ENCODE data around the gene LRP2. TPM values are rescaled to one million over a fixed set of nuclear protein-coding genes. Genes with fewer than 3 reads are reported as not detected.

LRP2 gene
- total and polyA plus RNA-seq, 2 of the 8 experiments (the other 6 are each of a cell fraction or from before 2014, with no cell fraction given): 2.0 to 2.9 TPM

DNA sequence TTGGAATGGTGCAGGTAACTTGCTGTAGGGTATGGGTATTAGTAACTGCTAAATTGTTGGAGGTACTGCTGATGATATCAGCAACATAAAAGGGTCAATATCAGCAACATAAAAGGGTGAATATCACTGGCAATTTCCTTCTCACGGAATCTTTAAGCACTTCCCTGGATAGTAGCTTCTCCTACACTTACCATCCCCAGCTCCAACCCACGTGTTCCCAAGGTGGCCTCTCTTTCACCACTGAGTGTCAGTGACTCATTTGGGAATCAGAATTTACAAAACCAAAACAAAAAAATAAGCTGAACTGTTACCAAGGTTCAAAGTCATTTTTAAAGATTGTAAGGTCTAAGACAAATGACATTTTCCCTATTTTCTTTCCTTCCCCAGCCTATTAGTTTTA, 70.8 kb downstream of the LRP2 start:
- H2BK20ac ChIP-seq (ENCODE audit: low read length): no peak overlapping the region
- H3K56ac ChIP-seq (replicated peaks; ENCODE audit: insufficient read length, low read depth, low read length): no peak overlapping the region
- no peaks in the 10 kb centered on the region for H4K20me1 ChIP-seq (replicated peaks in 1 of 2; ENCODE audit: control insufficient read depth in 1 of 2, insufficient read depth in 2 of 2, low read length in 2 of 2)
- no peaks in the 10 kb centered on the region for H3K9me3 ChIP-seq (ENCODE audit: insufficient read depth in 2 of 2, low read depth in 1 of 2, low read length in 1 of 2)
- no peak overlapping the region for H3K14ac ChIP-seq (ENCODE audit: insufficient read length)
- H3K4me3 ChIP-seq (ENCODE audit: extremely low read depth in 1 of 4, insufficient read depth in 2 of 4, low read depth in 3 of 4, low read length in 4 of 4): no peak overlapping the region
- DNase-seq (ENCODE audit: low read depth in 1 of 2, low spot score in 2 of 2) (no peak), FAIRE-seq (peak; percentile 70)
- ChIA-PET CTCF (ENCODE audit: partially characterized antibody) (no interaction called here), POLR2A (ENCODE audit: partially characterized antibody) (no interaction called here)
- H2AFZ ChIP-seq (ENCODE audit: low read length): no peak overlapping the region
- H3K27ac ChIP-seq (ENCODE audit: low read depth, low read length): no peak overlapping the region
- H3K36me3 ChIP-seq (ENCODE audit: control insufficient read depth in 2 of 4, insufficient read depth in 4 of 4, low read length in 3 of 4): peaks cover 0 to 3% (median 0%) of the 10 kb centered on the region in 4 experiments; a peak in 2 of 8 replicates
- H2AK5ac ChIP-seq (ENCODE audit: low read depth, low read length): no peak overlapping the region
- no peak overlapping the region for H3K4me2 ChIP-seq (ENCODE audit: insufficient read depth in 1 of 2, low read depth in 2 of 2, low read length in 2 of 2)
- no peaks in the 10 kb centered on the region for H3K79me1 ChIP-seq (ENCODE audit: low read depth, low read length)
- H2BK15ac ChIP-seq (ENCODE audit: low read length): no peak overlapping the region
- H3K4me1 ChIP-seq (replicated peaks in 1 of 4; ENCODE audit: control insufficient read depth in 3 of 4, insufficient read depth in 4 of 4, low read length in 3 of 4): peaks cover 0 to 7% (median 0%) of the 10 kb centered on the region in 4 experiments; a peak in 1 of 7 replicates
- WGBS, 2 experiments (ENCODE audit: extremely low coverage in 1 of 2, insufficient coverage in 1 of 2, insufficient read length in 1 of 2, insufficient replicate concordance in 2 of 2, low coverage in 1 of 2, low lambda C conversion rate in 2 of 2, missing lambda C conversion rate in 1 of 2): 21% methylated on average over 2 of the region's 2 CpGs; no CpG with 5 or more reads in 1 of the 2 experiments
- no peak overlapping the region for H3K4ac ChIP-seq (replicated peaks; ENCODE audit: insufficient read length, low read depth, low read length)
- no peaks in the 10 kb centered on the region for H3K23me2 ChIP-seq (ENCODE audit: low read depth, low read length)
- H4K5ac ChIP-seq (ENCODE audit: insufficient read length, low read depth, low read length): no peak overlapping the region
- no peak overlapping the region for H2BK12ac ChIP-seq (ENCODE audit: low read depth, low read length)
- H3K79me2 ChIP-seq (ENCODE audit: control insufficient read depth in 1 of 2, insufficient read depth in 2 of 2, low read length in 2 of 2): no peaks in the 10 kb centered on the region
- H2BK120ac ChIP-seq (replicated peaks; ENCODE audit: low read depth, low read length): no peak overlapping the region
- H2BK5ac ChIP-seq (ENCODE audit: low read depth, low read length): no peak overlapping the region
- no peak overlapping the region for H3K18ac ChIP-seq (ENCODE audit: extremely low read depth, low read length)
- H3K23ac ChIP-seq (ENCODE audit: insufficient read length): no peak overlapping the region
- no peak overlapping the region for H3K9ac ChIP-seq (replicated peaks in 1 of 4; ENCODE audit: extremely low read depth in 1 of 4, low read depth in 3 of 4, low read length in 3 of 4)
- no peaks in the 10 kb centered on the region; a peak in 1 of 7 replicates for H3K27me3 ChIP-seq (replicated peaks in 1 of 4; ENCODE audit: control insufficient read depth in 3 of 4, extremely low read depth in 1 of 4, insufficient read depth in 3 of 4, low read length in 3 of 4)
- H4K8ac ChIP-seq (ENCODE audit: extremely low read depth, insufficient read depth, low read length): no peak overlapping the region
- no peak overlapping the region for H4K91ac ChIP-seq (replicated peaks; ENCODE audit: insufficient read length, low read length)
- TF ChIP-seq, protein P1, sequence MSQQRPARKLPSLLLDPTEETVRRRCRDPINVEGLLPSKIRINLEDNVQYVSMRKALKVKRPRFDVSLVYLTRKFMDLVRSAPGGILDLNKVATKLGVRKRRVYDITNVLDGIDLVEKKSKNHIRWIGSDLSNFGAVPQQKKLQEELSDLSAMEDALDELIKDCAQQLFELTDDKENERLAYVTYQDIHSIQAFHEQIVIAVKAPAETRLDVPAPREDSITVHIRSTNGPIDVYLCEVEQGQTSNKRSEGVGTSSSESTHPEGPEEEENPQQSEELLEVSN (IDR thresholded peaks at IDR 0.05): no peak
- TF ChIP-seq MAFK (IDR thresholded peaks at IDR 0.05; ENCODE audit: low read depth, low read length): no peak
- TF ChIP-seq, protein P2, sequence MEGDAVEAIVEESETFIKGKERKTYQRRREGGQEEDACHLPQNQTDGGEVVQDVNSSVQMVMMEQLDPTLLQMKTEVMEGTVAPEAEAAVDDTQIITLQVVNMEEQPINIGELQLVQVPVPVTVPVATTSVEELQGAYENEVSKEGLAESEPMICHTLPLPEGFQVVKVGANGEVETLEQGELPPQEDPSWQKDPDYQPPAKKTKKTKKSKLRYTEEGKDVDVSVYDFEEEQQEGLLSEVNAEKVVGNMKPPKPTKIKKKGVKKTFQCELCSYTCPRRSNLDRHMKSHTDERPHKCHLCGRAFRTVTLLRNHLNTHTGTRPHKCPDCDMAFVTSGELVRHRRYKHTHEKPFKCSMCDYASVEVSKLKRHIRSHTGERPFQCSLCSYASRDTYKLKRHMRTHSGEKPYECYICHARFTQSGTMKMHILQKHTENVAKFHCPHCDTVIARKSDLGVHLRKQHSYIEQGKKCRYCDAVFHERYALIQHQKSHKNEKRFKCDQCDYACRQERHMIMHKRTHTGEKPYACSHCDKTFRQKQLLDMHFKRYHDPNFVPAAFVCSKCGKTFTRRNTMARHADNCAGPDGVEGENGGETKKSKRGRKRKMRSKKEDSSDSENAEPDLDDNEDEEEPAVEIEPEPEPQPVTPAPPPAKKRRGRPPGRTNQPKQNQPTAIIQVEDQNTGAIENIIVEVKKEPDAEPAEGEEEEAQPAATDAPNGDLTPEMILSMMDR (IDR thresholded peaks at IDR 0.05; ENCODE audit: control extremely low read depth in 1 of 3, insufficient read depth in 1 of 3, low read depth in 1 of 3, low read length in 3 of 3): no peak
- no peak for TF ChIP-seq SIN3A (conservative IDR thresholded peaks at IDR 0.05 in 1 of 2, IDR thresholded peaks at IDR 0.05 in 1 of 2; ENCODE audit: low read depth in 1 of 2, low read length in 2 of 2)
- TF ChIP-seq ZNF274 (IDR thresholded peaks at IDR 0.05; ENCODE audit: borderline replicate concordance, extremely low read depth, low read length): no peak
- no peak for TF ChIP-seq CTBP2 (IDR thresholded peaks at IDR 0.05; ENCODE audit: borderline replicate concordance, insufficient read depth, insufficient read length, low read length)
- TF ChIP-seq EZH2 (IDR thresholded peaks at IDR 0.05; ENCODE audit: low read depth, low read length, severe bottlenecking): no peak
- no peak for TF ChIP-seq POU5F1 (IDR thresholded peaks at IDR 0.05; ENCODE audit: low read depth, low read length)
- no peak for TF ChIP-seq CBX5 (IDR thresholded peaks at IDR 0.05; ENCODE audit: low read depth, low read length)
- no peak for TF ChIP-seq YY1 (IDR thresholded peaks at IDR 0.05; ENCODE audit: low read depth, low read length)
- TF ChIP-seq SIRT6 (IDR thresholded peaks at IDR 0.05; ENCODE audit: low read length): no peak

Data from H1 (cell line).